Upper lobe of left lung (tissue), 4 donors: Measurements from ENCODE around the gene MANSC1.

Source experiments
- EP300 ChIP-seq, 4 donors: sonication (generic); formaldehyde crosslinking; IDR thresholded peaks; one replicate each; pipeline ENCODE4 v1.5.1; 2017; ENCODE audit warnings: antibody characterized with exemption in 4 of 4, control low read depth in 2 of 4
- TF ChIP-seq, protein P1 (sequence below), 6 experiments: fragments of 450-650 bp in 4 of 6; fragments of 200-600 bp in 2 of 6; sonication (generic) in 2 of 6; IDR thresholded peaks; one replicate each; pipeline ENCODE4 v1.5.1; 2016 to 2019; ENCODE audit warnings: antibody characterized with exemption in 6 of 6

DNA sequence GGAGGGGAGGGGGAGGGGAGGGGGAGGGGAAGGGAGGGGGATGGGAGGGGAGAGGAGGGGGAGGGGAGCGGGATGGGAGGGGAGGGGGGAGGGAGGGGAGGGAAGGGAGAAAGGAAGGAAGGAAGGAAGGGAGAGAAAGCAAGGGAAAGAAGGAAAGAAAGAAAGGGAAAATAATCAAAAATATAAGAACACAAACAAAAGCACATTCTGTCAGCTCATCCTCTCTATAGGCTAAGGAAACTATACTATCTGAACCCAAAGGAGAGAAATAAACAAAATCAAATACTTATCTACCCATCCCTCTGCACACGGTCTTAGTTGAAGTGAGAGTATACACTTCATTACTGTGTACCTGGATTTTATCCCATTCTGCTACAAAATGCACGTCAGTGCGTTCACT lies 26.9 kb downstream of the MANSC1 start:
- no peak for TF ChIP-seq EP300 (IDR thresholded peaks at IDR 0.05)
- TF ChIP-seq, protein P1, sequence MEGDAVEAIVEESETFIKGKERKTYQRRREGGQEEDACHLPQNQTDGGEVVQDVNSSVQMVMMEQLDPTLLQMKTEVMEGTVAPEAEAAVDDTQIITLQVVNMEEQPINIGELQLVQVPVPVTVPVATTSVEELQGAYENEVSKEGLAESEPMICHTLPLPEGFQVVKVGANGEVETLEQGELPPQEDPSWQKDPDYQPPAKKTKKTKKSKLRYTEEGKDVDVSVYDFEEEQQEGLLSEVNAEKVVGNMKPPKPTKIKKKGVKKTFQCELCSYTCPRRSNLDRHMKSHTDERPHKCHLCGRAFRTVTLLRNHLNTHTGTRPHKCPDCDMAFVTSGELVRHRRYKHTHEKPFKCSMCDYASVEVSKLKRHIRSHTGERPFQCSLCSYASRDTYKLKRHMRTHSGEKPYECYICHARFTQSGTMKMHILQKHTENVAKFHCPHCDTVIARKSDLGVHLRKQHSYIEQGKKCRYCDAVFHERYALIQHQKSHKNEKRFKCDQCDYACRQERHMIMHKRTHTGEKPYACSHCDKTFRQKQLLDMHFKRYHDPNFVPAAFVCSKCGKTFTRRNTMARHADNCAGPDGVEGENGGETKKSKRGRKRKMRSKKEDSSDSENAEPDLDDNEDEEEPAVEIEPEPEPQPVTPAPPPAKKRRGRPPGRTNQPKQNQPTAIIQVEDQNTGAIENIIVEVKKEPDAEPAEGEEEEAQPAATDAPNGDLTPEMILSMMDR (IDR thresholded peaks at IDR 0.05): no peak
